GM10266 (cell line): ENCODE measurements around the gene TMEM214.

Source experiments
- DNase-seq: peaks from one replicate; pipeline ENCODE4 v3.0.0; 2012; ENCODE audit errors: extremely low spot score
- TF ChIP-seq, protein P1 (sequence below): IDR thresholded peaks from 2 replicates; pipeline ENCODE4 v1.5.1; 2012; ENCODE audit warnings: mild to moderate bottlenecking, low read depth; ENCODE audit not compliant: control insufficient read depth, insufficient read depth; ENCODE audit errors: missing control alignments

TMEM214 gene

DNA sequence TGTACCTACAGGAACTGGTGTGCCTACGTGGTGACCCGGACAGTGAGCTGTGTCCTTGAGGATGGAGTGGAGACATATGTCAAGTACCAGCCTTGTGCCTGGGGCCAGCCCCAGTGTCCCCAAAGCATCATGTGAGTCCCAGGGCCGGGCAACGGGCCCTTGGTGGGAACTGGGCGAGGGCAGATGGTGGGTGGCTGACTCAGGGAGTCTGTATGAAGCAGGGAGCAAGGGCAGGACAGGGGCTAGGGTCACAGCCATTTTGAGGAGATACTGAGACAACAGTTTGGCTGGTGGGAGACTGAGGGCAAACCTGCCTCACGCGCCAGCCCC, 47.3 kb downstream of the TMEM214 start:
- DNase-seq = no peak
- TF ChIP-seq, protein P1, sequence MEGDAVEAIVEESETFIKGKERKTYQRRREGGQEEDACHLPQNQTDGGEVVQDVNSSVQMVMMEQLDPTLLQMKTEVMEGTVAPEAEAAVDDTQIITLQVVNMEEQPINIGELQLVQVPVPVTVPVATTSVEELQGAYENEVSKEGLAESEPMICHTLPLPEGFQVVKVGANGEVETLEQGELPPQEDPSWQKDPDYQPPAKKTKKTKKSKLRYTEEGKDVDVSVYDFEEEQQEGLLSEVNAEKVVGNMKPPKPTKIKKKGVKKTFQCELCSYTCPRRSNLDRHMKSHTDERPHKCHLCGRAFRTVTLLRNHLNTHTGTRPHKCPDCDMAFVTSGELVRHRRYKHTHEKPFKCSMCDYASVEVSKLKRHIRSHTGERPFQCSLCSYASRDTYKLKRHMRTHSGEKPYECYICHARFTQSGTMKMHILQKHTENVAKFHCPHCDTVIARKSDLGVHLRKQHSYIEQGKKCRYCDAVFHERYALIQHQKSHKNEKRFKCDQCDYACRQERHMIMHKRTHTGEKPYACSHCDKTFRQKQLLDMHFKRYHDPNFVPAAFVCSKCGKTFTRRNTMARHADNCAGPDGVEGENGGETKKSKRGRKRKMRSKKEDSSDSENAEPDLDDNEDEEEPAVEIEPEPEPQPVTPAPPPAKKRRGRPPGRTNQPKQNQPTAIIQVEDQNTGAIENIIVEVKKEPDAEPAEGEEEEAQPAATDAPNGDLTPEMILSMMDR = no peak

DNA sequence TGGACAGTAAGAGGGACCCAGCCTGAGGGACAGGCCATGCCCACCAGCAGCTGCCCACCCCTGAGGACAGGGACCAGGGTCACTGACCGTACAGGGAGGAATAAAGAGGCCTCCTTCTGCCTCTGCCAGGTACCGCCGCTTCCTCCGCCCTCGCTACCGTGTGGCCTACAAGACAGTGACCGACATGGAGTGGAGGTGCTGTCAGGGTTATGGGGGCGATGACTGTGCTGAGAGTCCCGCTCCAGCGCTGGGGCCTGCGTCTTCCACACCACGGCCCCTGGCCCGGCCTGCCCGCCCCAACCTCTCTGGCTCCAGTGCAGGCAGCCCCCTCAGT, 47.8 kb downstream of the TMEM214 start:
- TF ChIP-seq, protein P1 = no peak

DNA sequence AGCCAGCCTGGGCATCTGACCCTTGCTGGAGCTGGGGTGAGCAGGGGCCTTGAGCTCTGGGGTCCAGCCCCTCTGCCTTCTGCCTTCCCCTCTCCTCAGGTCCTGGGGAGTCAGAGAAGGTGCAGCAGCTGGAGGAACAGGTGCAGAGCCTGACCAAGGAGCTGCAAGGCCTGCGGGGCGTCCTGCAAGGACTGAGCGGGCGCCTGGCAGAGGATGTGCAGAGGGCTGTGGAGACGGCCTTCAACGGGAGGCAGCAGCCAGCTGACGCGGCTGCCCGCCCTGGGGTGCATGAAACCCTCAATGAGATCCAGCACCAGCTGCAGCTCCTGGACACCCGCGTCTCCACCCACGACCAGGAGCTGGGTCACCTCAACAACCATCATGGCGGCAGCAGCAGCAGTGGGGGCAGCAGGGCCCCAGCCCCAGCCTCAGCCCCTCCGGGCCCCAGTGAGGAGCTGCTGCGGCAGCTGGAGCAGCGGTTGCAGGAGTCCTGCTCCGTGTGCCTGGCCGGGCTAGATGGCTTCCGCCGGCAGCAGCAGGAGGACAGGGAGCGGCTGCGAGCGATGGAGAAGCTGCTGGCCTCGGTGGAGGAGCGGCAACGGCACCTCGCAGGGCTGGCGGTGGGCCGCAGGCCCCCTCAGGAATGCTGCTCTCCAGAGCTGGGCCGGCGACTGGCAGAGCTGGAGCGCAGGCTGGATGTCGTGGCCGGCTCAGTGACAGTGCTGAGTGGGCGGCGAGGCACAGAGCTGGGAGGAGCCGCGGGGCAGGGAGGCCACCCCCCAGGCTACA, 49.4 kb downstream of the TMEM214 start:
- TF ChIP-seq, protein P1 = no peak
- no peak for DNase-seq

More for the DNA sequence above, 47.8 kb downstream of the TMEM214 start:
- DNase-seq = no peak

DNA sequence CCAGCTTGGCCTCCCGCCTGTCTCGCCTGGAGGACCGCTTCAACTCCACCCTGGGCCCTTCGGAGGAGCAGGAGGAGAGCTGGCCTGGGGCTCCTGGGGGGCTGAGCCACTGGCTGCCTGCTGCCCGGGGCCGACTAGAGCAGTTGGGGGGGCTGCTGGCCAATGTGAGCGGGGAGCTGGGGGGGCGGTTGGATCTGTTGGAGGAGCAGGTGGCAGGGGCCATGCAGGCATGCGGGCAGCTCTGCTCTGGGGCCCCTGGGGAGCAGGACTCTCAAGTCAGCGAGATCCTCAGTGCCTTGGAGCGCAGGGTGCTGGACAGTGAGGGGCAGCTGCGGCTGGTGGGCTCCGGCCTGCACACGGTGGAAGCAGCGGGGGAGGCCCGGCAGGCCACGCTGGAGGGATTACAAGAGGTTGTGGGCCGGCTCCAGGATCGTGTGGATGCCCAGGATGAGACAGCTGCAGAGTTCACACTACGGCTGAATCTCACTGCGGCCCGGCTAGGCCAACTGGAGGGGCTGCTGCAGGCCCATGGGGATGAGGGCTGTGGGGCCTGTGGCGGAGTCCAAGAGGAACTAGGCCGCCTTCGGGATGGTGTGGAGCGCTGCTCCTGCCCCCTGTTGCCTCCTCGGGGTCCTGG, 50.1 kb downstream of the TMEM214 start:
- TF ChIP-seq, protein P1 = no peak
- DNase-seq = no peak

DNA sequence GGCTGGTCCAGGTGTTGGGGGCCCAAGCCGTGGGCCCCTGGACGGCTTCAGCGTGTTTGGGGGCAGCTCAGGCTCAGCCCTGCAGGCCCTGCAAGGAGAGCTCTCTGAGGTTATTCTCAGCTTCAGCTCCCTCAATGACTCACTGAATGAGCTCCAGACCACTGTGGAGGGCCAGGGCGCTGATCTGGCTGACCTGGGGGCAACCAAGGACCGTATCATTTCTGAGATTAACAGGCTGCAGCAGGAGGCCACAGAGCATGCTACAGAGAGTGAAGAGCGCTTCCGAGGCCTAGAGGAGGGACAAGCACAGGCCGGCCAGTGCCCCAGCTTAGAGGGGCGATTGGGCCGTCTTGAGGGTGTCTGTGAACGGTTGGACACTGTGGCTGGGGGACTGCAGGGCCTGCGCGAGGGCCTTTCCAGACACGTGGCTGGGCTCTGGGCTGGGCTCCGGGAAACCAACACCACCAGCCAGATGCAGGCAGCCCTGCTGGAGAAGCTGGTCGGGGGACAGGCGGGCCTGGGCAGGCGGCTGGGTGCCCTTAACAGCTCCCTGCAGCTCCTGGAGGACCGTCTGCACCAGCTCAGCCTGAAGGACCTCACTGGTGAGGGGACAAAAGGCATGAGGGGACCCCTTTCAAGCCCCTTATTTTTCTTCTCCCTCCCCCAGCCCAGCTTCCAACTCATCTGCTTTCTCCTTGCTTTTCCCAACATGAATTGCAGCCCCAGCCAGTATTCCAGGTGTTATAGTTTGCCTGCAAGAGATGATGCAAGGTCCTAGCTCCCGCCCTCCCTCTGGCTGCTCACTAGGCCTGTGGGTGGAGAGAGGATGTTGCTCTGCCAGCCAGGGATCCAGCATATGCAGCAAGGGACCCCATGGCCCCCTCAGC, 50.9 kb downstream of the TMEM214 start:
- TF ChIP-seq, protein P1 = no peak
- no peak for DNase-seq

DNA sequence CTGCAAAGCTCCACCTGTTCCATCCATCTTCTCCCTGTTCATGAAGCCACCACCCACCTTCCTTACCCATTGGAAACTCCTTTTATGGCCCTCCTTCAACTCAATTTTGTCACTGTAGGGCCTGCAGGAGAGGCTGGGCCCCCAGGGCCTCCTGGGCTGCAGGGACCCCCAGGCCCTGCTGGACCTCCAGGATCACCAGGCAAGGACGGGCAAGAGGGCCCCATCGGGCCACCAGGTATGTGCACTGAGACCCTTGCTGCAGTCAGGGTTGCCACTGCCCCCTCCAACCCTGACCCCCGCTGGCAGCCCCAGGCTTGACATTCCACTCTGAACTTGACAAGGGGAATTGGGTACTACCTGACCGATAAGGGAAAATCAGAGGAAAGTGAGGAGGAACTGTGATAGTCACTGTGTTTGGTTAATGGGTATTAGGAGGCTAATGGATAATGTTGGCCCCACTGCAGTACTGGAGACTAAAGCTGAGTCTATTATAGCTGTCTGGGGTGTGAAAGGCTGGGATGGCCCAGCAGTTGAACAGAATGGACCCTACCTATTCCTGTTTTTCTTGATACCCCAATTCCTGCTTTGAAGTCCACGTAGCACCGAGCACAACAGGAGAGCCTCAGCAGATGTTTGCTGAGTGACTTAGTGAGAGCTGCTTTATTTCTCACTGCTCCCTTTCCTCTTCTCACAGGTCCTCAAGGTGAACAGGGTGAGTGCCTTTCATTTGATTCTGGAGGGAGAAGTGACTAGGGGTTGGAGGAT, 51.7 kb downstream of the TMEM214 start:
- TF ChIP-seq, protein P1 = no peak
- DNase-seq = no peak
